Activated CD4-positive, alpha-beta T cell treated with anti-CD3 and anti-CD28 coated beads, Interleukin-2, amount 50 U/mL, for 16 hours (primary cell): ENCODE results near the gene TNFAIP3.

Experiments used
- DNase-seq: peaks from one replicate; pipeline ENCODE4 v3.0.0-alpha.2; 2020

The TNFAIP3 gene

GRCh38 chr6:137903933-137904821 lies 37.1 kb downstream of the TNFAIP3 start:
- peak; percentile 90 for DNase-seq

GRCh38 chr6:137904822-137905617 lies 38.0 kb downstream of the TNFAIP3 start:
- peak; percentile 91 for DNase-seq

GRCh38 chr6:137906020-137906472 lies 39.0 kb downstream of the TNFAIP3 start:
- DNase-seq, result no peak

- no peak for DNase-seq
These were observed 40.1 kb downstream of the TNFAIP3 start for GRCh38 chr6:137907170-137907569.

DNA sequence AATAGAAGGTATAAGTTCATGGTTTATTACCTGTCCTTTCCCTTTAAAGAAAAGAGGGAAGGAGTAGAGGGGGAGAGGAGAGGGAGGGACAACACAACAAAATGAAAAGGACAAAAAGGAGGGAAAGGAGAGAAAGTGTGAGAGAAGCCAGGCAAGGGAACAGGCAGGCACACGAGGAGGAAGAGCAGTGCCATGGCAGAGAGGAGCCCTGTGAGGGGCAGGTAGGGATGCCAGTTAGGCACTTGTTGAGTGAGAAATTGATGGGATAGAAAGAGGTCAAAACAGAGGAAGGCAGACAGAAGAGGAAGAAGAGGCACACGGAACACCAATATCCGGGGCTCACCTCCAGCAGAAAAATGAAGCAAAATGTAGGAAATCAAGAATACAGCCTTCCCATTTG lies 42.5 kb downstream of the TNFAIP3 start:
- no peak for DNase-seq

GRCh38 chr6:137910424-137910834 lies 43.4 kb downstream of the TNFAIP3 start:
- DNase-seq, result no peak

- DNase-seq, result no peak
These were observed 43.9 kb downstream of the TNFAIP3 start for GRCh38 chr6:137910843-137911456.

- DNase-seq, result no peak
These were observed 44.7 kb downstream of the TNFAIP3 start for GRCh38 chr6:137911675-137912191.

GRCh38 chr6:137912813-137913212 lies 45.8 kb downstream of the TNFAIP3 start:
- no peak for DNase-seq

- no peak for DNase-seq
These were observed 46.4 kb downstream of the TNFAIP3 start for GRCh38 chr6:137913434-137913833.

GRCh38 chr6:137913996-137914529 lies 47.0 kb downstream of the TNFAIP3 start:
- no peak for DNase-seq

DNA sequence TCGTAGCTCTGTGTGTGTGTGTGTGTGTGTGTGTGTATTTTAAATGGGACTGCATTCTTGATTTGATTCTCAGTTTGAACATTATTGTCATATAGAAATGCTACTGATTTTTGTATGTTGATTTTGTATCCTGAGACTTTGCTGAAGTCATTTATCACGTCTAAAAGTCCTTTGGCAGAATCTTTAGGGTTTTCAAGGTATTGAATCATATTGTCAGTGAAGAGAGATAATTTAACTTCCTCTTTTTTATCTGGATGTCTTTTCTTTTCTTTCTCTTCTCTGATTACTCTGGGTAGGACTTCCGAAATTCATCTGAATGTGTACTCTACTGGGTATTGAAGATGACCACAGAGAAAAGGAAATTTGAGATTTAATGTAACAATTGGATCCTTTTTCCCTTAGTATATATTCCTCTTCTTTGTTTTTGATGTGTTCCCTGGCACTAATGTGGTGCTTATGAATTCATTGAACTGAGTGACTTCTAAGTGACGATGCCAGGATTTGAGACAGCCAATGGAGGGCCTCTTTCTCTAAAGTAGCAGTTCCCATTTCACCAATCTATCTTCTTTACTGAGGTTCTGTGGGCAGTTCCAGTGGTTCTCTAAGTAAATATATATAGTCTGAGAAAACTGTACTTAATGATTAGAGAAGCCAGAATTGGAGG lies 47.6 kb downstream of the TNFAIP3 start:
- no peak for DNase-seq

- DNase-seq, result no peak
These were observed 48.7 kb downstream of the TNFAIP3 start for GRCh38 chr6:137915790-137916189.

- no peak for DNase-seq
These were observed 50.7 kb downstream of the TNFAIP3 start for GRCh38 chr6:137917551-137918325.

DNA sequence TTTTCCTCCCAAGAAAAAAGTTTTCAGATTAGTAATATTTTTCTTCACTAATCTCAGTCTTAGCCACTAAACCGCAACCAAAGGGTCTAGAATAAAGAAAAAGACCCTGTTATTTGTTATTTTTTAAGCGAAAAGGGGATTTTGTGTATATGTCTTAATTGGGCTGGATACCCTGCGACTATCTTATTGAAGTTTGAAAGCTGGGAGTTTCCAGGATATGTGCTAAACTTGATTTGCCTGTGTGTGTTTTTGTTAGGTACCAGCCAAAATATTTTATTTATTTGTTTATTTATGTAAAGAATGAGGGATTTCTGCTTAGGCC lies 52.4 kb downstream of the TNFAIP3 start:
- DNase-seq, result no peak

GRCh38 chr6:137919837-137920730 lies 53.0 kb downstream of the TNFAIP3 start:
- no peak for DNase-seq

- DNase-seq, result no peak
These were observed 54.8 kb downstream of the TNFAIP3 start for GRCh38 chr6:137921823-137922222.

- DNase-seq, result no peak
These were observed 57.0 kb downstream of the TNFAIP3 start for GRCh38 chr6:137923866-137924653.

- no peak for DNase-seq
These were observed 58.2 kb downstream of the TNFAIP3 start for GRCh38 chr6:137925141-137925698.
